HCT116 (cell line): ENCODE data around the gene FAXC. TPM values are rescaled to one million over a fixed set of nuclear protein-coding genes. Genes with fewer than 3 reads are reported as not detected.

Experiments
- ATAC-seq: fragments of 200-7000 bp; cut with Tn5 transposase; 2 replicates; pipeline ENCODE4 v1.9.1; 2020; ENCODE audit warnings: mild to moderate bottlenecking, moderate library complexity
- BruUV-seq: library from RNA; stranded (reverse); fragments of 400-500 nt; replicated peaks from 2 replicates; lab custom pipeline; 2021; lab: Mats Ljungman, UMichigan
- CTCF ChIA-PET: fragments of 300-600 bp; sonication (Branson Sonifier 250); formaldehyde crosslinking; loops from one replicate; lab custom pipeline; 2021; ENCODE audit warnings: antibody characterized with exemption; lab: Charles Lee
- POLR2A ChIA-PET: fragments of 300-600, 350-600 bp; sonication (Branson Sonifier 250); formaldehyde crosslinking; loops from one replicate; lab custom pipeline; 2021; ENCODE audit warnings: antibody characterized with exemption; lab: Charles Lee
- RAD21 ChIA-PET, 2 experiments: fragments of 300-600 bp; sonication (Branson Sonifier 250); formaldehyde crosslinking; loops; one replicate each; lab custom pipeline; 2023; ENCODE audit warnings: low total read pairs in 2 of 2; ENCODE audit not compliant: uncharacterized antibody in 2 of 2, unreplicated experiment in 2 of 2, low non-redundant PET in 1 of 2; lab: Charles Lee
- DNase-seq: peaks from one replicate; pipeline ENCODE4 v3.0.0-alpha.2; 2010; ENCODE audit warnings: low read depth, low spot score
- H2AFZ ChIP-seq: fragments of 200-600 bp; shearing (Covaris generic), sonication (generic); 2 replicates; pipeline ENCODE4 v1.6.1; 2017; ENCODE audit warnings: low read depth, mixed run types, mixed read lengths, antibody characterized with exemption, low read length; ENCODE audit not compliant: poor library complexity, severe bottlenecking
- H3K27ac ChIP-seq: 2 replicates; pipeline ENCODE4 v1.5.1; 2012; ENCODE audit warnings: low read depth, low read length
- H3K27me3 ChIP-seq: fragments of 200-600 bp; sonication (generic); 2 replicates; pipeline ENCODE4 v1.6.1; 2016; ENCODE audit warnings: mixed run types, low read length, mixed read lengths; ENCODE audit not compliant: insufficient read depth
- H3K36me3 ChIP-seq, 2 experiments: fragments of 200-500 bp in 1 of 2; fragments of 200-600 bp in 1 of 2; sonication (Bioruptor generic) in 1 of 2; sonication (generic) in 1 of 2; 2 replicates each; pipeline versions ENCODE4 v1.5.1 to v1.6.1; 2014 to 2016; ENCODE audit warnings: low read length in 2 of 2, inconsistent platforms in 1 of 2, mixed read lengths in 1 of 2, mixed run types in 1 of 2; ENCODE audit not compliant: insufficient read depth in 2 of 2, control insufficient read depth in 1 of 2
- H3K4me1 ChIP-seq, 2 experiments: fragments of 200-600 bp in 1 of 2; sonication (generic) in 1 of 2; 2 replicates each; pipeline versions ENCODE4 v1.5.1 to v1.6.1; 2012 to 2017; ENCODE audit warnings: low read length in 2 of 2, inconsistent platforms in 1 of 2, mild to moderate bottlenecking in 1 of 2, mixed read lengths in 1 of 2, mixed run types in 1 of 2, moderate library complexity in 1 of 2; ENCODE audit not compliant: insufficient read depth in 2 of 2, control insufficient read depth in 1 of 2
- H3K4me2 ChIP-seq: fragments of 200-600 bp; sonication (generic); 2 replicates; pipeline ENCODE4 v1.6.1; 2017; ENCODE audit warnings: mixed run types, low read length, mixed read lengths
- H3K4me3 ChIP-seq, 2 experiments: fragments of 200-600 bp in 1 of 2; sonication (generic) in 1 of 2; replicated peaks in 1 of 2; 2 replicates each; pipeline ENCODE4 v1.5.1; 2011 to 2016; ENCODE audit warnings: low read length in 2 of 2, control low read depth in 1 of 2, low read depth in 1 of 2, mild to moderate bottlenecking in 1 of 2, mixed read lengths in 1 of 2, mixed run types in 1 of 2
- H3K79me2 ChIP-seq: fragments of 200-600 bp; sonication (generic); 2 replicates; pipeline ENCODE4 v1.6.1; 2017; ENCODE audit warnings: mild to moderate bottlenecking, mixed run types, low read length, moderate library complexity, mixed read lengths; ENCODE audit not compliant: insufficient read depth
- H3K9ac ChIP-seq: fragments of 200-600 bp; sonication (generic); 2 replicates; pipeline ENCODE4 v1.6.1; 2016; ENCODE audit warnings: low read length, mixed read lengths
- H3K9me2 ChIP-seq: fragments of 200-600 bp; sonication (generic), shearing (Covaris generic); 2 replicates; pipeline ENCODE4 v1.6.1; 2017; ENCODE audit warnings: mixed run types, mild to moderate bottlenecking, moderate library complexity; ENCODE audit not compliant: insufficient read depth
- H3K9me3 ChIP-seq, 2 experiments: fragments of 200-500 bp in 1 of 2; fragments of 200-600 bp in 1 of 2; sonication (Bioruptor generic) in 1 of 2; sonication (generic) in 1 of 2; 2 replicates each; pipeline ENCODE4 v1.6.1; 2014 to 2017; ENCODE audit warnings: low read length in 2 of 2, mixed read lengths in 2 of 2, inconsistent platforms in 1 of 2, low read depth in 1 of 2, mild to moderate bottlenecking in 1 of 2, mixed run types in 1 of 2, moderate library complexity in 1 of 2; ENCODE audit not compliant: control insufficient read depth in 1 of 2, insufficient read depth in 1 of 2
- H4K20me1 ChIP-seq: fragments of 200-600 bp; sonication (generic), shearing (Covaris generic); 2 replicates; pipeline ENCODE4 v1.6.1; 2017; ENCODE audit warnings: mixed run types, mild to moderate bottlenecking, moderate library complexity; ENCODE audit not compliant: insufficient read depth
- CEBPB ChIP-seq: IDR thresholded peaks from 2 replicates; pipeline ENCODE4 v1.6.1; 2012; ENCODE audit warnings: low read depth
- CTCF ChIP-seq, 3 experiments: fragments of 200-600 bp in 1 of 3; sonication (generic) in 1 of 3; IDR thresholded peaks in 2 of 3; conservative IDR thresholded peaks in 1 of 3; 2 replicates each; pipeline ENCODE4 v1.5.1; 2012 to 2017; ENCODE audit warnings: low read depth in 2 of 3, low read length in 2 of 3, antibody characterized with exemption in 1 of 3, borderline replicate concordance in 1 of 3, control low read depth in 1 of 3, mild to moderate bottlenecking in 1 of 3, mixed read lengths in 1 of 3, mixed run types in 1 of 3, moderate library complexity in 1 of 3; ENCODE audit not compliant: insufficient read depth in 1 of 3
- EGR1 ChIP-seq: IDR thresholded peaks from 2 replicates; pipeline ENCODE4 v1.6.1; 2012; ENCODE audit warnings: low read depth
- ELF1 ChIP-seq: IDR thresholded peaks from 2 replicates; pipeline ENCODE4 v1.6.1; 2012; ENCODE audit warnings: low read depth, borderline replicate concordance
- EZH2 ChIP-seq: fragments of 200-600 bp; sonication (generic); IDR thresholded peaks from 2 replicates; pipeline ENCODE4 v1.6.1; 2017; ENCODE audit warnings: antibody characterized with exemption, mixed run types
- MAX ChIP-seq: IDR thresholded peaks from 2 replicates; pipeline ENCODE4 v1.6.1; 2012
- POLR2A ChIP-seq: IDR thresholded peaks from 2 replicates; pipeline ENCODE4 v1.7.0; 2011; ENCODE audit warnings: borderline replicate concordance; ENCODE audit not compliant: insufficient read depth, insufficient read length; ENCODE audit errors: extremely low read depth
- POLR2AphosphoS5 ChIP-seq: IDR thresholded peaks from 2 replicates; pipeline ENCODE4 v1.6.1; 2011; ENCODE audit warnings: mild to moderate bottlenecking, low read depth, low read length, moderate library complexity
- SP1 ChIP-seq: IDR thresholded peaks from 2 replicates; pipeline ENCODE4 v1.6.1; 2012; ENCODE audit warnings: low read depth
- SRF ChIP-seq: IDR thresholded peaks from 2 replicates; pipeline ENCODE4 v1.6.1; 2012; ENCODE audit warnings: low read depth
- TCF7L2 ChIP-seq: IDR thresholded peaks from 2 replicates; pipeline ENCODE4 v1.7.0; 2011; ENCODE audit warnings: borderline replicate concordance, inconsistent platforms; ENCODE audit not compliant: insufficient read depth, insufficient read length; ENCODE audit errors: extremely low read depth
- YY1 ChIP-seq: IDR thresholded peaks from 2 replicates; pipeline ENCODE4 v1.6.1; 2011; ENCODE audit warnings: low read length, low read depth, moderate library complexity, mild to moderate bottlenecking; ENCODE audit not compliant: insufficient replicate concordance; ENCODE audit errors: extremely low read depth
- intact Hi-C: fragments of 100-400 bp; cut with micrococcal nuclease; formaldehyde crosslinking; loops from 2 replicates; pipeline ENCODE4 v1.10.0; 2022
- total RNA-seq: library from RNA; stranded (reverse); gene quantifications from one replicate; pipeline ENCODE4 v1.2.1, GENCODE V29; 2021; ENCODE audit not compliant: unreplicated experiment
- TF ChIP-seq, protein P1 (sequence below): IDR thresholded peaks from 2 replicates; pipeline ENCODE4 v1.6.1; 2012
- TF ChIP-seq, protein P2 (sequence below): IDR thresholded peaks from 2 replicates; pipeline ENCODE4 v1.6.1; 2012; ENCODE audit warnings: low read depth

The FAXC gene
- total RNA-seq, 1 experiment from 2014 or later = 4.7 TPM

DNA sequence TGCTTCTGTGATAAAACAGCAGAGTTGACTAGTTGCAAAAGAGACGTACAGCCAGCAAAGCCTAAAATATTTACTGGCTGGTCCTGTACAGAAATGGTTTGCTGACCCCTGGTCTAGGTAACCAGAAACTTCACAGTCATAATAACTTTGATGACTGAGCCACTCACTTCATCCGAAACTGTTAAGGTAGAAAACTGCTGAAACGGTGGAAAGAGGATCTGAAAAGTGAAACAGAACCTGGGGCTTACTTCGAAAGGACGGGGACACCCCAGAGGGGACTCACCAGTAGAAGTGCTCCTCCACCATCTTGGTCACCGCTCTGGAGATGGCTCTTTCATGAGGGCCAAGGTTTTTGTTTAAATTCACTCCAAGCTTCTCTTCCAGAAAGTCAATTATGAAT, 16.4 kb downstream of the FAXC start:
- DNase-seq = no peak
- Histone ChIP-seq H3K4me1 (no peaks in the 10 kb centered on the region), H3K36me3 (no peaks in the 10 kb centered on the region), H3K9me3 (no peaks in the 10 kb centered on the region), H4K20me1 (no peaks in the 10 kb centered on the region), H3K9me2 (no peaks in the 10 kb centered on the region), H2AFZ (no peak overlapping the region), H3K27ac (no peak overlapping the region), H3K4me2 (no peak overlapping the region), H3K4me3 (no peak overlapping the region), H3K9ac (no peak overlapping the region), H3K27me3 (no peaks in the 10 kb centered on the region), H3K79me2 (no peaks in the 10 kb centered on the region)
- ATAC-seq = no peak
- TF ChIP-seq SRF (no peak), MAX (no peak)
- POLR2A ChIA-PET = no interaction called here
- RAD21 ChIA-PET = no interaction called here
- BruUV-seq = no TSS peak
- CTCF ChIA-PET = interaction anchor here (0.9 kb wide), 1 partner anchor 134 kb away, joined by 4 read pairs; no protein-coding TSS in a partner anchor
- intact Hi-C loops = loop anchor here (5.0 to 10.0 kb wide), 3 partner anchors 419 to 489 kb away; no protein-coding TSS in a partner anchor

DNA sequence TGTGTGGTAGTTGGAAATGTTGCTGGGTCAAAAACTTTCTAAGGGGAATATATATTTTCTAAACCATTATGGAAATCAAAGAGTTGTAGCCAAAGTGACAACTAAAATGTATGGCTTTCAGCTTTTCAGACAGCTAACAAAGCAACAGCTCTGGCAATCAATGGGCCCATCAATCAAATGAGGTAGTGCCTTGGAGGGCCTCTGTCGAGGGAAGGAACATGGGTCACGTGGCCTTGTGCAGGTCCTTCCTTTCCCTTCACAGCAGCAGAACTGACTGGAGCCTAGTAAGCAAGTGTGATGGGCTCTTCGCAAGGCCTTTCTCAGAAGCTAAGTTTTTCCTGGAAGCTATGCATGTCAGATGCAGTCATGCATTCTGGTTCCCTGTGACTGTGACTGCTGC, 17.9 kb downstream of the FAXC start:
- no peaks in the 10 kb centered on the region for H3K27me3 ChIP-seq
- ChIA-PET POLR2A (no interaction called here), CTCF (interaction anchor here (0.7 to 2.3 kb wide), 3 partner anchors 10 to 94 kb away, joined by 3 to 15 read pairs (median 4); partner anchors contain the start of gene PNISR), RAD21 (no interaction called here)
- H3K4me3 ChIP-seq = no peak overlapping the region
- no peaks in the 10 kb centered on the region for H3K36me3 ChIP-seq
- H3K9ac ChIP-seq = no peak overlapping the region
- H3K27ac ChIP-seq = no peak overlapping the region
- no peaks in the 10 kb centered on the region for H3K79me2 ChIP-seq
- H3K4me2 ChIP-seq = no peak overlapping the region
- intact Hi-C loops = loop anchor here (5.0 to 10.0 kb wide), 3 partner anchors 421 to 491 kb away; no protein-coding TSS in a partner anchor
- no peaks in the 10 kb centered on the region for H3K9me2 ChIP-seq
- DNase-seq = no peak
- ATAC-seq = no peak
- H4K20me1 ChIP-seq = no peaks in the 10 kb centered on the region
- no TSS peak for BruUV-seq
- H2AFZ ChIP-seq = no peak overlapping the region
- H3K9me3 ChIP-seq = no peaks in the 10 kb centered on the region
- H3K4me1 ChIP-seq = no peaks in the 10 kb centered on the region
- TF ChIP-seq, protein P1, sequence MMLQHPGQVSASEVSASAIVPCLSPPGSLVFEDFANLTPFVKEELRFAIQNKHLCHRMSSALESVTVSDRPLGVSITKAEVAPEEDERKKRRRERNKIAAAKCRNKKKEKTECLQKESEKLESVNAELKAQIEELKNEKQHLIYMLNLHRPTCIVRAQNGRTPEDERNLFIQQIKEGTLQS = no peak
- TF ChIP-seq SP1 (no peak), POLR2AphosphoS5 (no peak), TCF7L2 (no peak), YY1 (no peak), CEBPB (no peak), POLR2A (no peak), ELF1 (no peak), EGR1 (no peak), CTCF (IDR thresholded peaks at IDR 0.05 in 2 of 3, conservative IDR thresholded peaks at IDR 0.05 in 1 of 3; ENCODE audit: borderline replicate concordance in 1 of 3, insufficient read depth in 1 of 3, low read depth in 2 of 3, low read length in 2 of 3) (no peak), EZH2 (no peak), MAX (no peak), SRF (no peak)
- TF ChIP-seq, protein P2, sequence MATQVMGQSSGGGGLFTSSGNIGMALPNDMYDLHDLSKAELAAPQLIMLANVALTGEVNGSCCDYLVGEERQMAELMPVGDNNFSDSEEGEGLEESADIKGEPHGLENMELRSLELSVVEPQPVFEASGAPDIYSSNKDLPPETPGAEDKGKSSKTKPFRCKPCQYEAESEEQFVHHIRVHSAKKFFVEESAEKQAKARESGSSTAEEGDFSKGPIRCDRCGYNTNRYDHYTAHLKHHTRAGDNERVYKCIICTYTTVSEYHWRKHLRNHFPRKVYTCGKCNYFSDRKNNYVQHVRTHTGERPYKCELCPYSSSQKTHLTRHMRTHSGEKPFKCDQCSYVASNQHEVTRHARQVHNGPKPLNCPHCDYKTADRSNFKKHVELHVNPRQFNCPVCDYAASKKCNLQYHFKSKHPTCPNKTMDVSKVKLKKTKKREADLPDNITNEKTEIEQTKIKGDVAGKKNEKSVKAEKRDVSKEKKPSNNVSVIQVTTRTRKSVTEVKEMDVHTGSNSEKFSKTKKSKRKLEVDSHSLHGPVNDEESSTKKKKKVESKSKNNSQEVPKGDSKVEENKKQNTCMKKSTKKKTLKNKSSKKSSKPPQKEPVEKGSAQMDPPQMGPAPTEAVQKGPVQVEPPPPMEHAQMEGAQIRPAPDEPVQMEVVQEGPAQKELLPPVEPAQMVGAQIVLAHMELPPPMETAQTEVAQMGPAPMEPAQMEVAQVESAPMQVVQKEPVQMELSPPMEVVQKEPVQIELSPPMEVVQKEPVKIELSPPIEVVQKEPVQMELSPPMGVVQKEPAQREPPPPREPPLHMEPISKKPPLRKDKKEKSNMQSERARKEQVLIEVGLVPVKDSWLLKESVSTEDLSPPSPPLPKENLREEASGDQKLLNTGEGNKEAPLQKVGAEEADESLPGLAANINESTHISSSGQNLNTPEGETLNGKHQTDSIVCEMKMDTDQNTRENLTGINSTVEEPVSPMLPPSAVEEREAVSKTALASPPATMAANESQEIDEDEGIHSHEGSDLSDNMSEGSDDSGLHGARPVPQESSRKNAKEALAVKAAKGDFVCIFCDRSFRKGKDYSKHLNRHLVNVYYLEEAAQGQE = no peak
